ENCODE results near the gene GAGE12J. TPM values are rescaled to one million over a fixed set of nuclear protein-coding genes. Genes with fewer than 3 reads are reported as not detected.
"Not testable (repeated sequence)": the region's sequence is repeated elsewhere in the genome, so short reads cannot be mapped to it uniquely, and the experiment has no call there.

GAGE12J gene
- total and polyA plus RNA-seq, 9 donors, result not detected

GRCh38 chrX:49300703-49301102 is 21.1 kb upstream of the GAGE12J start:
- DNase-seq, result no peak
- H3K4me1 ChIP-seq (ENCODE audit: insufficient read depth), result no peaks in the 10 kb centered on the region
- 71 to 84% (median 73%) methylated on average over 1 of the region's 1 CpG for WGBS, 3 donors
- no peaks in the 10 kb centered on the region for H3K36me3 ChIP-seq
- H3K9me3 ChIP-seq, result no peaks in the 10 kb centered on the region
- intact Hi-C loops (cut with DNase I), result no loop called here
- no peaks in the 10 kb centered on the region for H3K27me3 ChIP-seq
- H3K27ac ChIP-seq, result no peak overlapping the region
- no peak overlapping the region for H3K4me3 ChIP-seq
- TF ChIP-seq EP300 (IDR thresholded peaks at IDR 0.05) (no peak), POLR2A (IDR thresholded peaks at IDR 0.05) (no peak), CTCF (IDR thresholded peaks at IDR 0.05) (no peak)

GRCh38 chrX:49303346-49303745 is 18.5 kb upstream of the GAGE12J start, which contains the start of gene GAGE10:
GAGE10 (plus strand) TSS chrX:49303646; CDS start chrX:49304860, 1,214 bp downstream.
- intact Hi-C loops (cut with DNase I), result no loop called here
- TF ChIP-seq POLR2A (IDR thresholded peaks at IDR 0.05) (no peak), CTCF (IDR thresholded peaks at IDR 0.05) (no peak), EP300 (IDR thresholded peaks at IDR 0.05) (no peak)
- Histone ChIP-seq H3K4me1 (ENCODE audit: insufficient read depth) (no peaks in the 10 kb centered on the region), H3K27me3 (no peaks in the 10 kb centered on the region), H3K36me3 (no peaks in the 10 kb centered on the region), H3K9me3 (no peaks in the 10 kb centered on the region), H3K27ac (no peak within 1 kb of the TSS), H3K4me3 (no peak within 1 kb of the TSS)
- DNase-seq, result no peak
- 73 to 85% (median 73%) methylated on average over 15 of the region's 15 CpGs for WGBS, 3 donors

DNA sequence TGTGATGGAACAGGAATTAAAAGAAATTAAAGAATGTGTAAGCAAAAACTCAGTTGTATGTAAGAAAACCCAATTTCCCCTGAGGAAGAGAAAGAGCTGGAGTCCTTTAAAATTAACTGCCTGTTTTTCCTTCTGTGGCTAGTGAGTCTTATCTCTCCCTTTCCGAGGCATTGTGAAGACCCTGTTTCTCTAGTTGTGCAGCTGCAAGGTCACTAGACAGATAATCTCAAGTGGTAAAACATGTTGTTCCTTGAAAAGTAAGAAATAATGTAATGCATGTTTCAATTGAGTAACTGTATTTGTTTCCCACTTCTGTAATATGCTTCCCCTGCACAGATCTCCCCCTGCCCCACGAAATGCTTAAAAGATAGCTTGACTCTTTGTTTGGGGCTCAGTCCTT is 14.1 kb upstream of the GAGE12J start:
- 10 to 18% (median 13%) methylated on average over 2 of the region's 2 CpGs for WGBS, 3 donors
- intact Hi-C loops (cut with DNase I); H3K9me3 ChIP-seq: not testable (repeated sequence)

GRCh38 chrX:49308604-49309269 is 13.1 kb upstream of the GAGE12J start:
- Histone ChIP-seq H3K4me3 (peak overlapping the region; percentile 36), H3K27me3 (no peaks in the 10 kb centered on the region), H3K4me1 (ENCODE audit: insufficient read depth) (peaks cover 3% of the 10 kb centered on the region), H3K27ac (peak overlapping the region; percentile 48 to 75), H3K36me3 (no peaks in the 10 kb centered on the region), H3K9me3 (no peaks in the 10 kb centered on the region)
- DNase-seq, result peak in 4 of 5 donors; percentile 44 to 67 (median 50)
- intact Hi-C loops (cut with DNase I), result no loop called here
- TF ChIP-seq POLR2A (IDR thresholded peaks at IDR 0.05), result no peak
- TF ChIP-seq CTCF (IDR thresholded peaks at IDR 0.05), result no peak
- no peak for TF ChIP-seq EP300 (IDR thresholded peaks at IDR 0.05)
- WGBS, 3 donors, result 35 to 46% (median 40%) methylated on average over 15 of the region's 15 CpGs

More for the DNA sequence above, 14.1 kb upstream of the GAGE12J start:
- not testable (repeated sequence) for H3K36me3 ChIP-seq; H3K27me3 ChIP-seq; H3K4me3 ChIP-seq; H3K4me1 ChIP-seq (ENCODE audit: insufficient read depth); H3K27ac ChIP-seq; DNase-seq

DNA sequence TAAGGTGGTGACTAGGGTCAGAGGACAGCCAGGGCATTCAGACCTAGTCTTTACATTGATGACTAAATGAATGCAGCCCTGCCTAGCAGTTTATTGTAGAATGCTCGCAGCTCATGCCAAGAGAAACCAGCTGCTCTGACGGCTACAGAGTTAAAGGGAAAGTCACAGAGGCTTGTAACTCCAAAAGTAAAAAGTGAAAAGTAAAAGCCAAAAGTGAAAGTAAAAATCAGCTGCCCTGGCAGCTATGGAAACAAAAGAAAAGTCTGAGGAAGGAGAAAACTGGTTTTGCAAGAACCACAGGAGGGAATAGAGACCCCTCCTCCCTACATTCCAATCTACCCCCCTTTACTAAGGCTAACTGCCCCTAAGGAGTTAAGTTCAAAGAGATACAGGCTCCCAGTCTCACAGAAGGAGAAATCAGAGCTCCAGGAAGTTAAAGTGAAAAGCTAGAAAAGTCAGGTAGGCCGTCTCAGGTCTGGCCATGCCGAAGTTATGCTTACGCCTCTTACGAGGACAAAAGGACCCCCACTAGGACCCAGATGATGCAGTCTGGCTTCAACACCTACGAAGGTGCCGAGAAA is 12.3 kb upstream of the GAGE12J start:
- TF ChIP-seq POLR2A (IDR thresholded peaks at IDR 0.05) (no peak), CTCF (IDR thresholded peaks at IDR 0.05) (no peak), EP300 (IDR thresholded peaks at IDR 0.05) (no peak)
- Histone ChIP-seq H3K4me1 (ENCODE audit: insufficient read depth) (peaks cover 3% of the 10 kb centered on the region), H3K9me3 (no peaks in the 10 kb centered on the region), H3K4me3 (peak overlapping the region; percentile 36), H3K27me3 (no peaks in the 10 kb centered on the region), H3K27ac (peak overlapping the region; percentile 48 to 75), H3K36me3 (no peaks in the 10 kb centered on the region)
- WGBS, 3 donors, result 12 to 24% (median 16%) methylated on average over 8 of the region's 8 CpGs
- no peak for DNase-seq
- intact Hi-C loops (cut with DNase I), result no loop called here

Measured in ovary (tissue), 9 donors.